ENCODE data around the gene NFASC. TPM values are rescaled to one million over a fixed set of nuclear protein-coding genes. Genes with fewer than 3 reads are reported as not detected.

The NFASC gene
- total RNA-seq, 1 experiment from 2014 or later, result 72.0 TPM

GRCh38 chr1:204868340-204868700 lies 2.3 kb upstream of the NFASC start:
- Histone ChIP-seq H3K27me3 (no peaks in the 10 kb centered on the region), H3K4me1 (peaks cover 65% of the 10 kb centered on the region), H3K4me3 (no peak overlapping the region), H3K9me3 (replicated peaks) (no peaks in the 10 kb centered on the region), H3K27ac (peak overlapping the region; percentile 70), H3K36me3 (peaks cover 7% of the 10 kb centered on the region; the same call in 1 of the 2 replicates)
- peak; percentile 87 to 90 for DNase-seq

- peaks cover 72% of the 10 kb centered on the region for H3K4me1 ChIP-seq
- H3K27ac ChIP-seq, result peak overlapping the region; percentile 70
- H3K36me3 ChIP-seq, result peaks cover 5% of the 10 kb centered on the region; the same call in 1 of the 2 replicates
- no peak overlapping the region for H3K4me3 ChIP-seq
- H3K27me3 ChIP-seq, result no peaks in the 10 kb centered on the region
- DNase-seq, result no peak
- H3K9me3 ChIP-seq (replicated peaks), result no peaks in the 10 kb centered on the region
These were observed 1.6 kb upstream of the NFASC start for GRCh38 chr1:204869097-204869496.

GRCh38 chr1:204871405-204872037 lies 859 bp downstream of the NFASC start:
- Histone ChIP-seq H3K9me3 (replicated peaks) (no peaks in the 10 kb centered on the region), H3K4me1 (peaks cover 68% of the 10 kb centered on the region), H3K36me3 (peaks cover 5% of the 10 kb centered on the region; the same call in 1 of the 2 replicates), H3K27ac (peak overlapping the region; percentile 53), H3K4me3 (no peak overlapping the region), H3K27me3 (no peaks in the 10 kb centered on the region)
- peak in 1 of 2 experiments; percentile 54 for DNase-seq

- Histone ChIP-seq H3K4me1 (peaks cover 60% of the 10 kb centered on the region), H3K27me3 (no peaks in the 10 kb centered on the region), H3K4me3 (no peak overlapping the region), H3K27ac (peak overlapping the region; percentile 53), H3K9me3 (replicated peaks) (no peaks in the 10 kb centered on the region), H3K36me3 (peaks cover 5% of the 10 kb centered on the region; the same call in 1 of the 2 replicates)
- peak; percentile 88 to 89 for DNase-seq
These were observed 1.7 kb downstream of the NFASC start for GRCh38 chr1:204872262-204872881.

- Histone ChIP-seq H3K27ac (no peak overlapping the region), H3K36me3 (peaks cover 10% of the 10 kb centered on the region; the same call in 1 of the 2 replicates), H3K4me3 (no peak overlapping the region), H3K4me1 (peaks cover 54% of the 10 kb centered on the region), H3K9me3 (replicated peaks) (no peaks in the 10 kb centered on the region), H3K27me3 (no peaks in the 10 kb centered on the region)
- no peak for DNase-seq
These were observed 2.5 kb downstream of the NFASC start for GRCh38 chr1:204873176-204873575.

GRCh38 chr1:204873714-204874113 lies 3.1 kb downstream of the NFASC start:
- DNase-seq, result no peak
- H3K27me3 ChIP-seq, result no peaks in the 10 kb centered on the region
- H3K9me3 ChIP-seq (replicated peaks), result no peaks in the 10 kb centered on the region
- peaks cover 10% of the 10 kb centered on the region; the same call in 1 of the 2 replicates for H3K36me3 ChIP-seq
- H3K4me1 ChIP-seq, result peaks cover 54% of the 10 kb centered on the region
- no peak overlapping the region for H3K4me3 ChIP-seq
- no peak overlapping the region for H3K27ac ChIP-seq

GRCh38 chr1:204874274-204874673 lies 3.6 kb downstream of the NFASC start:
- no peaks in the 10 kb centered on the region for H3K27me3 ChIP-seq
- no peak overlapping the region for H3K27ac ChIP-seq
- no peaks in the 10 kb centered on the region for H3K9me3 ChIP-seq (replicated peaks)
- DNase-seq, result no peak
- peaks cover 10% of the 10 kb centered on the region; the same call in 1 of the 2 replicates for H3K36me3 ChIP-seq
- no peak overlapping the region for H3K4me3 ChIP-seq
- peaks cover 54% of the 10 kb centered on the region for H3K4me1 ChIP-seq

GRCh38 chr1:204875255-204875654 lies 4.6 kb downstream of the NFASC start:
- no peak for DNase-seq
- no peak overlapping the region for H3K27ac ChIP-seq
- no peaks in the 10 kb centered on the region for H3K27me3 ChIP-seq
- no peak overlapping the region for H3K4me3 ChIP-seq
- H3K4me1 ChIP-seq, result peaks cover 52% of the 10 kb centered on the region
- no peaks in the 10 kb centered on the region for H3K9me3 ChIP-seq (replicated peaks)
- H3K36me3 ChIP-seq, result peaks cover 10% of the 10 kb centered on the region; the same call in 1 of the 2 replicates

- Histone ChIP-seq H3K27ac (no peak overlapping the region), H3K4me1 (peaks cover 19% of the 10 kb centered on the region), H3K36me3 (peaks cover 8% of the 10 kb centered on the region), H3K9me3 (replicated peaks) (no peaks in the 10 kb centered on the region), H3K4me3 (no peak overlapping the region), H3K27me3 (no peaks in the 10 kb centered on the region)
- DNase-seq, result no peak
These were observed 8.1 kb downstream of the NFASC start for GRCh38 chr1:204878621-204879234.

GRCh38 chr1:204879351-204879750 lies 8.7 kb downstream of the NFASC start:
- no peak for DNase-seq
- Histone ChIP-seq H3K4me1 (peaks cover 16% of the 10 kb centered on the region), H3K4me3 (no peak overlapping the region), H3K27me3 (no peaks in the 10 kb centered on the region), H3K9me3 (replicated peaks) (no peaks in the 10 kb centered on the region), H3K27ac (no peak overlapping the region), H3K36me3 (peaks cover 8% of the 10 kb centered on the region)

GRCh38 chr1:204880906-204881305 lies 10.2 kb downstream of the NFASC start:
- DNase-seq, result no peak
- no peak overlapping the region for H3K27ac ChIP-seq

GRCh38 chr1:204882479-204882878 lies 11.8 kb downstream of the NFASC start:
- no peak overlapping the region for H3K27ac ChIP-seq
- H3K4me3 ChIP-seq, result no peak overlapping the region
- peaks cover 8% of the 10 kb centered on the region for H3K36me3 ChIP-seq
- peaks cover 16% of the 10 kb centered on the region for H3K4me1 ChIP-seq
- no peak for DNase-seq
- no peaks in the 10 kb centered on the region for H3K27me3 ChIP-seq
- no peaks in the 10 kb centered on the region for H3K9me3 ChIP-seq (replicated peaks)

More at GRCh38 chr1:204880906-204881305, 10.2 kb downstream of the NFASC start:
- Histone ChIP-seq H3K9me3 (replicated peaks) (no peaks in the 10 kb centered on the region), H3K4me1 (peaks cover 16% of the 10 kb centered on the region), H3K27me3 (no peaks in the 10 kb centered on the region), H3K36me3 (peaks cover 8% of the 10 kb centered on the region), H3K4me3 (no peak overlapping the region)

GRCh38 chr1:204883405-204883804 lies 12.7 kb downstream of the NFASC start:
- Histone ChIP-seq H3K4me1 (peaks cover 13% of the 10 kb centered on the region), H3K27ac (no peak overlapping the region), H3K36me3 (peaks cover 4% of the 10 kb centered on the region), H3K9me3 (replicated peaks) (no peaks in the 10 kb centered on the region), H3K27me3 (no peaks in the 10 kb centered on the region), H3K4me3 (no peak overlapping the region)
- no peak for DNase-seq

GRCh38 chr1:204885288-204885711 lies 14.6 kb downstream of the NFASC start:
- H3K4me1 ChIP-seq, result peaks cover 17% of the 10 kb centered on the region
- H3K27ac ChIP-seq, result no peak overlapping the region
- no peaks in the 10 kb centered on the region for H3K9me3 ChIP-seq (replicated peaks)
- no peak overlapping the region for H3K4me3 ChIP-seq
- no peaks in the 10 kb centered on the region for H3K27me3 ChIP-seq
- DNase-seq, result no peak
- peaks cover 4% of the 10 kb centered on the region for H3K36me3 ChIP-seq

- Histone ChIP-seq H3K4me3 (no peak overlapping the region), H3K27ac (no peak overlapping the region)
- DNase-seq, result no peak
These were observed 15.1 kb downstream of the NFASC start for GRCh38 chr1:204885790-204886189.

More at GRCh38 chr1:204885790-204886189, 15.1 kb downstream of the NFASC start:
- Histone ChIP-seq H3K9me3 (replicated peaks) (no peaks in the 10 kb centered on the region), H3K4me1 (peaks cover 17% of the 10 kb centered on the region), H3K36me3 (peaks cover 4% of the 10 kb centered on the region), H3K27me3 (no peaks in the 10 kb centered on the region)

Data from SJCRH30 (cell line).